H1 (cell line): ENCODE measurements around the gene KRTAP4-1. TPM values are rescaled to one million over a fixed set of nuclear protein-coding genes. Genes with fewer than 3 reads are reported as not detected.

ENCODE experiments used
- CTCF ChIA-PET: fragments of 300-600 bp; sonication (Branson Sonifier 250); formaldehyde crosslinking; loops from one replicate; lab custom pipeline; 2021; ENCODE audit not compliant: partially characterized antibody; lab: Charles Lee
- POLR2A ChIA-PET: fragments of 300-600 bp; sonication (Branson Sonifier 250); formaldehyde crosslinking; loops from one replicate; lab custom pipeline; 2021; ENCODE audit warnings: inconsistent platforms; ENCODE audit not compliant: partially characterized antibody; lab: Charles Lee
- DNase-seq, 2 experiments: peaks; one replicate each; pipeline versions ENCODE4 v3.0.0 to v3.0.0-alpha.2; 2010 to 2022; ENCODE audit warnings: low spot score in 2 of 2, low read depth in 1 of 2, mixed read lengths in 1 of 2
- FAIRE-seq: peaks from 2 replicates; lab custom pipeline; 2011; peaks lifted over from hg19 to GRCh38; lab: Jason Lieb, UNC
- H2AFZ ChIP-seq: 2 replicates; pipeline ENCODE4 v1.8.1; 2012; ENCODE audit warnings: low read length, inconsistent platforms
- H2AK5ac ChIP-seq: 2 replicates; pipeline ENCODE4 v1.6.1; 2013; ENCODE audit warnings: low read depth, low read length
- H2BK120ac ChIP-seq: replicated peaks from 2 replicates; pipeline ENCODE3; 2013; ENCODE audit warnings: low read depth, low read length, inconsistent platforms
- H2BK12ac ChIP-seq: 2 replicates; pipeline ENCODE4 v1.6.1; 2013; ENCODE audit warnings: low read depth, low read length
- H2BK15ac ChIP-seq: 2 replicates; pipeline ENCODE4 v1.6.1; 2013; ENCODE audit warnings: low read length
- H2BK20ac ChIP-seq: 2 replicates; pipeline ENCODE4 v1.6.1; 2013; ENCODE audit warnings: low read length
- H2BK5ac ChIP-seq: 2 replicates; pipeline ENCODE4 v1.6.1; 2013; ENCODE audit warnings: low read depth, low read length
- H3K14ac ChIP-seq: 2 replicates; pipeline ENCODE4 v1.6.1; 2013; ENCODE audit warnings: inconsistent platforms; ENCODE audit not compliant: insufficient read length
- H3K18ac ChIP-seq: 2 replicates; pipeline ENCODE4 v1.6.1; 2013; ENCODE audit warnings: low read length; ENCODE audit errors: extremely low read depth
- H3K23ac ChIP-seq: 2 replicates; pipeline ENCODE4 v1.6.1; 2013; ENCODE audit warnings: inconsistent platforms; ENCODE audit not compliant: insufficient read length
- H3K23me2 ChIP-seq: 2 replicates; pipeline ENCODE4 v1.6.1; 2013; ENCODE audit warnings: low read depth, low read length
- H3K27ac ChIP-seq: 2 replicates; pipeline ENCODE4 v1.6.1; 2011; ENCODE audit warnings: low read depth, low read length, inconsistent platforms
- H3K27me3 ChIP-seq, 4 experiments: replicated peaks in 1 of 4; 1 replicate in 1 of 4; 2 replicates in 3 of 4; pipeline versions ENCODE4 v1.6.1 to v1.8.1; 2011 to 2013; ENCODE audit warnings: low read length in 3 of 4, mild to moderate bottlenecking in 3 of 4, inconsistent platforms in 2 of 4, mixed read lengths in 2 of 4, moderate library complexity in 1 of 4; ENCODE audit not compliant: control insufficient read depth in 3 of 4, insufficient read depth in 3 of 4; ENCODE audit errors: extremely low read depth in 1 of 4
- H3K36me3 ChIP-seq, 4 experiments: 2 replicates each; pipeline versions ENCODE4 v1.6.1 to v1.8.1; 2011 to 2013; ENCODE audit warnings: mild to moderate bottlenecking in 4 of 4, low read length in 3 of 4, moderate library complexity in 2 of 4, control low read depth in 1 of 4, inconsistent platforms in 1 of 4; ENCODE audit not compliant: insufficient read depth in 4 of 4, control insufficient read depth in 2 of 4
- H3K4ac ChIP-seq: replicated peaks from 2 replicates; pipeline ENCODE3; 2013; ENCODE audit warnings: low read length, low read depth, mixed read lengths, inconsistent platforms; ENCODE audit not compliant: insufficient read length
- H3K4me1 ChIP-seq, 4 experiments: replicated peaks in 1 of 4; 1 replicate in 1 of 4; 2 replicates in 3 of 4; pipeline versions ENCODE4 v1.6.1 to v1.8.1; 2011 to 2013; ENCODE audit warnings: low read length in 3 of 4, inconsistent platforms in 2 of 4, mixed read lengths in 1 of 4; ENCODE audit not compliant: insufficient read depth in 4 of 4, control insufficient read depth in 3 of 4
- H3K4me2 ChIP-seq, 2 experiments: 2 replicates each; pipeline versions ENCODE4 v1.6.1 to v1.8.1; 2011 to 2013; ENCODE audit warnings: low read depth in 2 of 2, low read length in 2 of 2, control low read depth in 1 of 2, inconsistent platforms in 1 of 2, mild to moderate bottlenecking in 1 of 2; ENCODE audit not compliant: insufficient read depth in 1 of 2
- H3K4me3 ChIP-seq, 4 experiments: fragments of 200-600, 300-600 bp in 1 of 4; sonication (generic), shearing (Covaris generic), sonication (Bioruptor Twin) in 1 of 4; 2 replicates each; pipeline versions ENCODE4 v1.5.1 to v1.8.1; 2011 to 2016; ENCODE audit warnings: low read length in 4 of 4, low read depth in 3 of 4, control low read depth in 2 of 4, inconsistent platforms in 2 of 4, mild to moderate bottlenecking in 2 of 4, mixed read lengths in 1 of 4, moderate library complexity in 1 of 4; ENCODE audit not compliant: insufficient read depth in 2 of 4; ENCODE audit errors: extremely low read depth in 1 of 4
- H3K56ac ChIP-seq: replicated peaks from 2 replicates; pipeline ENCODE3; 2013; ENCODE audit warnings: low read depth, mild to moderate bottlenecking, mixed read lengths, low read length, inconsistent platforms; ENCODE audit not compliant: insufficient read length
- H3K79me1 ChIP-seq: 2 replicates; pipeline ENCODE4 v1.6.1; 2013; ENCODE audit warnings: low read depth, low read length, control low read depth
- H3K79me2 ChIP-seq, 2 experiments: 2 replicates each; pipeline versions ENCODE4 v1.6.1 to v1.8.1; 2012 to 2013; ENCODE audit warnings: low read length in 2 of 2, mild to moderate bottlenecking in 2 of 2, inconsistent platforms in 1 of 2; ENCODE audit not compliant: insufficient read depth in 2 of 2, control insufficient read depth in 1 of 2
- H3K9ac ChIP-seq, 4 experiments: replicated peaks in 1 of 4; 1 replicate in 1 of 4; 2 replicates in 3 of 4; pipeline versions ENCODE4 v1.6.1 to v1.8.1; 2011 to 2013; ENCODE audit warnings: low read depth in 3 of 4, low read length in 3 of 4, control low read depth in 2 of 4, mild to moderate bottlenecking in 2 of 4, moderate library complexity in 2 of 4, inconsistent platforms in 1 of 4; ENCODE audit errors: extremely low read depth in 1 of 4
- H3K9me3 ChIP-seq, 2 experiments: 2 replicates each; pipeline versions ENCODE4 v1.6.1 to v1.8.1; 2012 to 2013; ENCODE audit warnings: mild to moderate bottlenecking in 2 of 2, moderate library complexity in 2 of 2, control low read depth in 1 of 2, inconsistent platforms in 1 of 2, low read depth in 1 of 2, low read length in 1 of 2, mixed read lengths in 1 of 2; ENCODE audit not compliant: insufficient read depth in 2 of 2
- H4K20me1 ChIP-seq, 2 experiments: replicated peaks in 1 of 2; 2 replicates each; pipeline versions ENCODE3 to v1.8.1; 2011 to 2013; ENCODE audit warnings: inconsistent platforms in 2 of 2, low read length in 2 of 2, mild to moderate bottlenecking in 1 of 2; ENCODE audit not compliant: insufficient read depth in 2 of 2, control insufficient read depth in 1 of 2
- H4K5ac ChIP-seq: 2 replicates; pipeline ENCODE4 v1.6.1; 2013; ENCODE audit warnings: low read length, low read depth, mixed read lengths, inconsistent platforms; ENCODE audit not compliant: insufficient read length
- H4K8ac ChIP-seq: 2 replicates; pipeline ENCODE4 v1.8.0; 2013; ENCODE audit warnings: mild to moderate bottlenecking, moderate library complexity, low read length, inconsistent platforms; ENCODE audit not compliant: insufficient read depth; ENCODE audit errors: extremely low read depth
- H4K91ac ChIP-seq: replicated peaks from 2 replicates; pipeline ENCODE3; 2013; ENCODE audit warnings: low read length, mixed read lengths, inconsistent platforms; ENCODE audit not compliant: insufficient read length
- BRCA1 ChIP-seq: IDR thresholded peaks from 2 replicates; pipeline ENCODE4 v1.6.1; 2012; ENCODE audit warnings: low read depth, low read length, improper control_type of control experiment
- EZH2 ChIP-seq: fragments of 200-600 bp; sonication (generic); IDR thresholded peaks from 2 replicates; pipeline ENCODE4 v1.7.1; 2012; ENCODE audit warnings: low read depth, mild to moderate bottlenecking, moderate library complexity, low read length, inconsistent platforms; ENCODE audit not compliant: severe bottlenecking
- FOSL1 ChIP-seq: IDR thresholded peaks from 2 replicates; pipeline ENCODE4 v1.6.1; 2011; ENCODE audit warnings: mild to moderate bottlenecking, low read depth, low read length, moderate library complexity; ENCODE audit not compliant: insufficient read depth
- GTF2F1 ChIP-seq: IDR thresholded peaks from 2 replicates; pipeline ENCODE4 v1.6.1; 2012; ENCODE audit warnings: low read depth, low read length, improper control_type of control experiment, borderline replicate concordance
- JUND ChIP-seq: IDR thresholded peaks from 2 replicates; pipeline ENCODE4 v1.6.1; 2011; ENCODE audit warnings: mild to moderate bottlenecking, improper control_type of control experiment, low read length
- POU5F1 ChIP-seq: IDR thresholded peaks from 2 replicates; pipeline ENCODE4 v1.6.1; 2011; ENCODE audit warnings: low read depth, mild to moderate bottlenecking, low read length, moderate library complexity
- RFX5 ChIP-seq: IDR thresholded peaks from 2 replicates; pipeline ENCODE4 v1.6.1; 2011; ENCODE audit warnings: low read depth, low read length, improper control_type of control experiment, borderline replicate concordance
- RXRA ChIP-seq: IDR thresholded peaks from 2 replicates; pipeline ENCODE4 v1.6.1; 2011; ENCODE audit warnings: low read depth, mild to moderate bottlenecking, low read length, moderate library complexity; ENCODE audit not compliant: insufficient read depth
- SIN3A ChIP-seq, 2 experiments: IDR thresholded peaks in 1 of 2; conservative IDR thresholded peaks in 1 of 2; 2 replicates each; pipeline ENCODE4 v1.6.1; 2011 to 2012; ENCODE audit warnings: low read length in 2 of 2, improper control_type of control experiment in 1 of 2, low read depth in 1 of 2, mild to moderate bottlenecking in 1 of 2
- SP1 ChIP-seq: IDR thresholded peaks from 2 replicates; pipeline ENCODE4 v1.6.1; 2011; ENCODE audit warnings: low read depth, low read length
- SP4 ChIP-seq: IDR thresholded peaks from 2 replicates; pipeline ENCODE4 v1.6.1; 2012; ENCODE audit warnings: low read length, inconsistent platforms
- TAF1 ChIP-seq: IDR thresholded peaks from 2 replicates; pipeline ENCODE4 v1.6.1; 2011; ENCODE audit warnings: mild to moderate bottlenecking, low read depth, low read length
- TBP ChIP-seq: IDR thresholded peaks from 2 replicates; pipeline ENCODE4 v1.6.1; 2011; ENCODE audit warnings: low read depth, low read length, improper control_type of control experiment
- TEAD4 ChIP-seq: IDR thresholded peaks from 2 replicates; pipeline ENCODE4 v1.6.1; 2012; ENCODE audit warnings: low read depth, low read length, inconsistent platforms, mixed read lengths
- YY1 ChIP-seq: IDR thresholded peaks from 2 replicates; pipeline ENCODE4 v1.6.1; 2011; ENCODE audit warnings: low read depth, mild to moderate bottlenecking, low read length
- WGBS, 2 experiments: shearing (Covaris generic) in 1 of 2; methylation state at CpG; one replicate each; pipeline versions ENCODE4 v1.1.6 to v1.1.7; 2013 to 2015; ENCODE audit warnings: low lambda C conversion rate in 2 of 2, mixed read lengths in 2 of 2, inconsistent platforms in 1 of 2, low coverage in 1 of 2, missing lambda C conversion rate in 1 of 2; ENCODE audit not compliant: insufficient replicate concordance in 2 of 2, insufficient coverage in 1 of 2, insufficient read length in 1 of 2; ENCODE audit errors: extremely low coverage in 1 of 2, missing lambda C conversion rate in 1 of 2; 5-methylcytosine and 5-hydroxymethylcytosine counted together
- polyA plus RNA-seq, 7 experiments: library from polyadenylated mRNA; depleted of rRNA in 3 of 7; stranded (reverse) in 5 of 7; unstranded in 2 of 7; fragments of >200 nt in 5 of 7; fragments of 200-250 nt in 2 of 7; gene quantifications; 1 replicate in 5 of 7; 2 replicates in 1 of 7; 4 replicates in 1 of 7; pipeline versions ENCODE4 v1.2.1 to v1.2.3, GENCODE V29; 2011 to 2013; ENCODE audit warnings: missing spikeins in 2 of 7, mixed read lengths in 2 of 7
- total RNA-seq: library from RNA; stranded (reverse); fragmentation: NEBNext Ultra II Directional; extraction: Animal tissue kit (Norgen Biotek cat#: 25700); gene quantifications from 2 replicates; pipeline ENCODE4 v1.2.1, GENCODE V29; 2021

Gene KRTAP4-1
- total and polyA plus RNA-seq, 2 of the 8 experiments (the other 6 are each of a cell fraction or from before 2014, with no cell fraction given) = not detected

DNA sequence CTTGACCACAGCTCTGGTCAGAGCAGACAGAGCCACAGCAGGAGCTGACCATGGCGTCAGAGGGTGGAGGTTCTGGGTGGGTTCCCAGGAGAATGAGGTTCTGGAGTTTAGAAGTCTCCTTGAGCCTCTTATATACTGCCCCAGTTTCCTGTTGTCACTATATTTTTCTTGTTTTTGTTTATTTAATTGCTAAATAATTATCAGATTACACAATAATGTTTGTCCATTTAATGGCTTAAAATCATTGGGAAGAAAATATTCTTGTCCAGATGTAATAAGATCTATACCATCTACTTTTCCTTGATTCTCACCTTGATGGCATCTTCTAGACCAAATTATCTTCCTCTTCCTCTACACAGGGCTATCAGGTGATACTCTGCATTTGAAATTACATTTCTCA lies 16.6 kb downstream of the KRTAP4-1 start, which contains the start of gene KRTAP4-3:
TSS of gene KRTAP4-3 (minus strand) at position 101 of the 400 bp plus-strand sequence. CDS start at position 52, 49 bp downstream.
- Histone ChIP-seq H2BK15ac (no peak within 1 kb of the TSS), H3K4ac (no peak within 1 kb of the TSS), H2BK12ac (no peak within 1 kb of the TSS), H3K27me3 (no peaks in the 10 kb centered on the region), H2BK120ac (no peak within 1 kb of the TSS), H3K9me3 (no peaks in the 10 kb centered on the region; a peak in 1 of 4 replicates), H3K14ac (no peak within 1 kb of the TSS), H3K23me2 (no peaks in the 10 kb centered on the region), H3K4me3 (no peak within 1 kb of the TSS), H3K56ac (no peak within 1 kb of the TSS), H2BK20ac (no peak within 1 kb of the TSS), H3K9ac (no peak within 1 kb of the TSS), H3K27ac (no peak within 1 kb of the TSS), H3K23ac (no peak within 1 kb of the TSS), H3K18ac (no peak within 1 kb of the TSS), H2BK5ac (no peak within 1 kb of the TSS), H3K4me1 (no peaks in the 10 kb centered on the region), H3K36me3 (no peaks in the 10 kb centered on the region), H4K91ac (no peak within 1 kb of the TSS), H4K8ac (no peak within 1 kb of the TSS), H2AK5ac (no peak within 1 kb of the TSS), H4K20me1 (no peaks in the 10 kb centered on the region), H3K79me2 (no peaks in the 10 kb centered on the region), H3K79me1 (no peaks in the 10 kb centered on the region), H3K4me2 (no peak within 1 kb of the TSS), H2AFZ (no peak within 1 kb of the TSS), H4K5ac (no peak within 1 kb of the TSS)
- no peak for DNase-seq
- TF ChIP-seq SP4 = no peak
- TF ChIP-seq SP1 = no peak
- no peak for TF ChIP-seq RFX5
- no peak for TF ChIP-seq JUND
- no peak for TF ChIP-seq BRCA1
- TF ChIP-seq SIN3A (conservative IDR thresholded peaks at IDR 0.05 in 1 of 2, IDR thresholded peaks at IDR 0.05 in 1 of 2; ENCODE audit: low read depth in 1 of 2, low read length in 2 of 2) = no peak
- TF ChIP-seq TAF1 = no peak
- TF ChIP-seq GTF2F1 = no peak
- TF ChIP-seq TEAD4 = no peak
- TF ChIP-seq RXRA = no peak
- TF ChIP-seq FOSL1 = no peak
- TF ChIP-seq YY1 = no peak
- TF ChIP-seq EZH2 = no peak
- TF ChIP-seq POU5F1 = no peak
- no peak for TF ChIP-seq TBP
- ChIA-PET POLR2A (no interaction called here), CTCF (interaction anchor here (0.6 kb wide), 2 partner anchors 8 to 548 kb away, joined by 3 read pairs; no protein-coding TSS in a partner anchor)
- FAIRE-seq = no peak
- WGBS, 2 experiments = 100% methylated on average over 1 of the region's 1 CpG; no CpG with 5 or more reads in 1 of the 2 experiments
